Measurements from ENCODE around the gene SMAD5.

DNA sequence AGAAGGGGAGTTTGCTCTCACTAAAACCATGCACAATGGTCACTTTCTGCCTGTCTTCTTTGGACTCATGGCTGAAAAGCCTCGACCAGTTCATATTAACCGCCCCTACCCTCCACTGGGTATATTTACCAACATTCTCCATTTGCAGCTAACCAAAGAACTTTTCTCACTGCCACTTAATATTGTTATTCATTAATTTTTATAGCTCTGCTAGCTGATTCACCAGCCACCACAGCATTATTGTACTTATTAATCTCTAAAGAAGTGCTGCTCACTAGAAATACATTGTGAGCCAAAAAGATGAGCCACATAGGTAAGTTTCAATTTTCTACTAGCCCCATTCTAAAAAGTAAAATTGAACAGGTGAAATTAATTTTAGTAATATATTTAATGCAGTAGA lies 93.8 kb downstream of the SMAD5 start:
- TF ChIP-seq, protein P1, sequence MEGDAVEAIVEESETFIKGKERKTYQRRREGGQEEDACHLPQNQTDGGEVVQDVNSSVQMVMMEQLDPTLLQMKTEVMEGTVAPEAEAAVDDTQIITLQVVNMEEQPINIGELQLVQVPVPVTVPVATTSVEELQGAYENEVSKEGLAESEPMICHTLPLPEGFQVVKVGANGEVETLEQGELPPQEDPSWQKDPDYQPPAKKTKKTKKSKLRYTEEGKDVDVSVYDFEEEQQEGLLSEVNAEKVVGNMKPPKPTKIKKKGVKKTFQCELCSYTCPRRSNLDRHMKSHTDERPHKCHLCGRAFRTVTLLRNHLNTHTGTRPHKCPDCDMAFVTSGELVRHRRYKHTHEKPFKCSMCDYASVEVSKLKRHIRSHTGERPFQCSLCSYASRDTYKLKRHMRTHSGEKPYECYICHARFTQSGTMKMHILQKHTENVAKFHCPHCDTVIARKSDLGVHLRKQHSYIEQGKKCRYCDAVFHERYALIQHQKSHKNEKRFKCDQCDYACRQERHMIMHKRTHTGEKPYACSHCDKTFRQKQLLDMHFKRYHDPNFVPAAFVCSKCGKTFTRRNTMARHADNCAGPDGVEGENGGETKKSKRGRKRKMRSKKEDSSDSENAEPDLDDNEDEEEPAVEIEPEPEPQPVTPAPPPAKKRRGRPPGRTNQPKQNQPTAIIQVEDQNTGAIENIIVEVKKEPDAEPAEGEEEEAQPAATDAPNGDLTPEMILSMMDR (IDR thresholded peaks at IDR 0.05): no peak
- no peak for TF ChIP-seq EZH2 (IDR thresholded peaks at IDR 0.05; ENCODE audit: borderline replicate concordance, insufficient read depth, low read depth, low read length, poor library complexity, severe bottlenecking)

All from B cell (primary cell).